ENCODE data around the gene ATP6V0C. TPM values are rescaled to one million over a fixed set of nuclear protein-coding genes. Genes with fewer than 3 reads are reported as not detected.
A peak's percentile ranks its signal among the peaks of the same experiment; 100 is the strongest.

The ATP6V0C gene
- total and polyA plus RNA-seq, 2 of the 13 experiments (the other 11 are each of a cell fraction or from before 2014, with no cell fraction given) = 10.4 to 20.1 TPM

GRCh38 chr16:2516391-2517240 lies 2.9 kb downstream of the ATP6V0C start (continued):
- TF ChIP-seq ZNF687 (CRISPR knock-in tag; IDR thresholded peaks at IDR 0.05) (peak; percentile 68), MTF2 (CRISPR knock-in tag; IDR thresholded peaks at IDR 0.05; ENCODE audit: borderline replicate concordance) (no peak), ZNF496 (CRISPR knock-in tag; IDR thresholded peaks at IDR 0.05; ENCODE audit: insufficient replicate concordance) (no peak), SSRP1 (CRISPR knock-in tag; IDR thresholded peaks at IDR 0.05) (no peak), ZNF260 (CRISPR knock-in tag; IDR thresholded peaks at IDR 0.05; ENCODE audit: borderline replicate concordance, low read depth) (no peak), ZNF713 (CRISPR knock-in tag; IDR thresholded peaks at IDR 0.05) (no peak), GABPA (IDR thresholded peaks at IDR 0.05; ENCODE audit: low read depth, low read length) (no peak), GABPA (CRISPR knock-in tag; IDR thresholded peaks at IDR 0.05; ENCODE audit: low read depth) (peak; percentile 66), DNMT1 (CRISPR knock-in tag; IDR thresholded peaks at IDR 0.05) (no peak), ELF1 (CRISPR knock-in tag; IDR thresholded peaks at IDR 0.05) (peak; percentile 18; the same call in 1 of the 2 replicates), ZNF263 (CRISPR knock-in tag; IDR thresholded peaks at IDR 0.05) (peak; percentile 93), HNF4A (CRISPR knock-in tag; IDR thresholded peaks at IDR 0.05) (peak; percentile 50), POLR2A (IDR thresholded peaks at IDR 0.05; ENCODE audit: insufficient read depth in 1 of 2, low read depth in 2 of 2, low read length in 2 of 2) (0 out of 4 replicates have a peak, but pooled peaks of 1 of the 2 experiments have one; percentile 17), ETV5 (CRISPR knock-in tag; IDR thresholded peaks at IDR 0.05; ENCODE audit: borderline replicate concordance) (peak; percentile 33; the same call in 1 of the 2 replicates), ADNP (CRISPR knock-in tag; IDR thresholded peaks at IDR 0.05) (no peak), IKZF1 (IDR thresholded peaks at IDR 0.05) (no peak)
- TF ChIP-seq, protein P1, sequence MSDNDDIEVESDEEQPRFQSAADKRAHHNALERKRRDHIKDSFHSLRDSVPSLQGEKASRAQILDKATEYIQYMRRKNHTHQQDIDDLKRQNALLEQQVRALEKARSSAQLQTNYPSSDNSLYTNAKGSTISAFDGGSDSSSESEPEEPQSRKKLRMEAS (IDR thresholded peaks at IDR 0.05) = peak; percentile 50; the same call in 1 of the 2 replicates
- TF ChIP-seq, protein P2, sequence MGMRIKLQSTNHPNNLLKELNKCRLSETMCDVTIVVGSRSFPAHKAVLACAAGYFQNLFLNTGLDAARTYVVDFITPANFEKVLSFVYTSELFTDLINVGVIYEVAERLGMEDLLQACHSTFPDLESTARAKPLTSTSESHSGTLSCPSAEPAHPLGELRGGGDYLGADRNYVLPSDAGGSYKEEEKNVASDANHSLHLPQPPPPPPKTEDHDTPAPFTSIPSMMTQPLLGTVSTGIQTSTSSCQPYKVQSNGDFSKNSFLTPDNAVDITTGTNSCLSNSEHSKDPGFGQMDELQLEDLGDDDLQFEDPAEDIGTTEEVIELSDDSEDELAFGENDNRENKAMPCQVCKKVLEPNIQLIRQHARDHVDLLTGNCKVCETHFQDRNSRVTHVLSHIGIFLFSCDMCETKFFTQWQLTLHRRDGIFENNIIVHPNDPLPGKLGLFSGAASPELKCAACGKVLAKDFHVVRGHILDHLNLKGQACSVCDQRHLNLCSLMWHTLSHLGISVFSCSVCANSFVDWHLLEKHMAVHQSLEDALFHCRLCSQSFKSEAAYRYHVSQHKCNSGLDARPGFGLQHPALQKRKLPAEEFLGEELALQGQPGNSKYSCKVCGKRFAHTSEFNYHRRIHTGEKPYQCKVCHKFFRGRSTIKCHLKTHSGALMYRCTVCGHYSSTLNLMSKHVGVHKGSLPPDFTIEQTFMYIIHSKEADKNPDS (CRISPR knock-in tag; IDR thresholded peaks at IDR 0.05) = no peak
- TF ChIP-seq, protein P3, sequence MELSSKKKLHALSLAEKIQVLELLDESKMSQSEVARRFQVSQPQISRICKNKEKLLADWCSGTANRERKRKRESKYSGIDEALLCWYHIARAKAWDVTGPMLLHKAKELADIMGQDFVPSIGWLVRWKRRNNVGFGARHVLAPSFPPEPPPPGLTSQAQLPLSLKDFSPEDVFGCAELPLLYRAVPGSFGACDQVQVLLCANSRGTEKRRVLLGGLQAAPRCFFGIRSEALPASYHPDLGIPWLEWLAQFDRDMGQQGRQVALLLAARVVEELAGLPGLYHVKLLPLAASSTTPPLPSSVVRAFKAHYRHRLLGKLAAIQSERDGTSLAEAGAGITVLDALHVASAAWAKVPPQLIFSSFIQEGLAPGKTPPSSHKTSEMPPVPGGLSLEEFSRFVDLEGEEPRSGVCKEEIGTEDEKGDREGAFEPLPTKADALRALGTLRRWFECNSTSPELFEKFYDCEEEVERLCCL (CRISPR knock-in tag; IDR thresholded peaks at IDR 0.05; ENCODE audit: borderline replicate concordance) = no peak
- TF ChIP-seq, protein P4, sequence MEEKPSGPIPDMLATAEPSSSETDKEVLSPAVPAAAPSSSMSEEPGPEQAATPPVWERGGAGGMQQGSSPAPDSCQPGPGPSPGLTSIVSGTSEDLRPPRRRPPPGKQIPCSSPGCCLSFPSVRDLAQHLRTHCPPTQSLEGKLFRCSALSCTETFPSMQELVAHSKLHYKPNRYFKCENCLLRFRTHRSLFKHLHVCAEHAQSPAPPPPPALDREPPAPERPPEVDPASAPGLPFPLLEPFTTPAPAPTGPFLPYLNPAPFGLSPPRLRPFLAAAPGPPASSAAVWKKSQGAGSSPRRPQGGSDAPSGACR (CRISPR knock-in tag; IDR thresholded peaks at IDR 0.05) = 0 out of 2 replicates have a peak, but pooled peaks have one; percentile 41
